HG03442 (cell line): ENCODE data around the gene PDE10A.

ENCODE experiments used
- ATAC-seq: cut with Tn5 transposase; IDR thresholded peaks from one replicate; pipeline ENCODE4 v1.9.1; 2021; ENCODE audit warnings: mild to moderate bottlenecking, moderate library complexity; ENCODE audit not compliant: unreplicated experiment

PDE10A gene

DNA sequence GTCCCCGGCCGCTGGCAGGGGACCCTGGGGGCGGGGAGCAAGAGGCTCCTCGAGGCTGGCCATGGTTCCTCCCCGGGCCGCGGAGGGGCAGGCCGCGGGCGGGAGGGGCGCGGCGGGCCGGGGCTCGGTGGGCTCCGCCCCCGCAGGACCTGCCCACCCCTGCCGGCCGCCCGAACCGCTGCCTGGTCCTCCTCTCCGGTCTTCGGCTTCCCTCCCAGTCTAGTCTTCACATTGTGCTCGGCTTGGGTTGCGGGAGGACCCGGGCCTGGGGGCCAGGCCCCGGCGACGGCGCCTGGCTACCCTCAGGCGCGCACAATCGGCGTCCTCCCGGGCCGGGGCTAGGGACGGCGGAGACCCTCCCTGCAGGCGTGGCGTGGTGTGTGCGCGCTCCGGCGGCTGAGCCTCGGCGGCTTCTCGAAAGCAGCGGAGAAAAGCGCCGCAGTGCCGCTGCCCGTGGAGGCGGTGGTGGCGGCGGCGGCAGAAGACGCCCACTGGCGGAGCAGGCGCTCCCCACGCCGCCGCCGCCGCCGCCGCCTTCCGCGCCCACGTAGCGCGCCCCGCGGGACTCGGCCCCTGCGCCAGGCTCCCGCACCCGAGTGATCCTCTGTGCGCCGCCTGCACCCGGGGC is at the start of gene PDE10A:
Gene PDE10A, minus strand, starts transcription at position 493 of the 628 bp plus-strand sequence. Its CDS starts 430 bp downstream, at position 63.
- no peak for ATAC-seq

DNA sequence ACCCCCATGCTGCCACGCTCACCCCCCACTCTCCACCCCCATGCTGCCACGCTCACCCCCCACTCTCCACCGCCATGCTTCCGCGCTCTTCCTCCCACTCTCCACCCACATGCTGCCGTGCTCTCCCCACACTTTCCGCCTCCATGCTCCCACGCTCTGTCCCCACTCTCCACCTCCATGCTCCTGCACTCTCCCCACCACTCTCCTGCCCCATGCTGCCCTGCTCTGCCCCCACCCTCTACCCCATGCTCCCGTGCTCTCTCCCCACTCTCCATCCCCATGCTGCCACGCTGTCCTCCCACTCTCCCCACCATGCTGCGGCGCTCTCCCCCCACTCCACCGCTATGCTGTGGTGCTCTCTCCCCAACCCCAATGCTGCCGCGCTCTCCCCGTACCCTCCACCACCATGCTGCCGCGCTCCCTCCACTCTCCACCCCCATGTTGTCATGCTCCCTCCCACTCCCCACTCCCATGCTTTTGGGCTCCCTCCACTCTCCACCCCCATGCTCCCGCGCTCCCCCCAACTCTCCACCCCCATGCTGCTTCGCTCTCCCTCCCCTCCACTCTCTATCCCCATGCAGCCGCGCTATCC is 46.0 kb upstream of the PDE10A start:
- no peak for ATAC-seq

DNA sequence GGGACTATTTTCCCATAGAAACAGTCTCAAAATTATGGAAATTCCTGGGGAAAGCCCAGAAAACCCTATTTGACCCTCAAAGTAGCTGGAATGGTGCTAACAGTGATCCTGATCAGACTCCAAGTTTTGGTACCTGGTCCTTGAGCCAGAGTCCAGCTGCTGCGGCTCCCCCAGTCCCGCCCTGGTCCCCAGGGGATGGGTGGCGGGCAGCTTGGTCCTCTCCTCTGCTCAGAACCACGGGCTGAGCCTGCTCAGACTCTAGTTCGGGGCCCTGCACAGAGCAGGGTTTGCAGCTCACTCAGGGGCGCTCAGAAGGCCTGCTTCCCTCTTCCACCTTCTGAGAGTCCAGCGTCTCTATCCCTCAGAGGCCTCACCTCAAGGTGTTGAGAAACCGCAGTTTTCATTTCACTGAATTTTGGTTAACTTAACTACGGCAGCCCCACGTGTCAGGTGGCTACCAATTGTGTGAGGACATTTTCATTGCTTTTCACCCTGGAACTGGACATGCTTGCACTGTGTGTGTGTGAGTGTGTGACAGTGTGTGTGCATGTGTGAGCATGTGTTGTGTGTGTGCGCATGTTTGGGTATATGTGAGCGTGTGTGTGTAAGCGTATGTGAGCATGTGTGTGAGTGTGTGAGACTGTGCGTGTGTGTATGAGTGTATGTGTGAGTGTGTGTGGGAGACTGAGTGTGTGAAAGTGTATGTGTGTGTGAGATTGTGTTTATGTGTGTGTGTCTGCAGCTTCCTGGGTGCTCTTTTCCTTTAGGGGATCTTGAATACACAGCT is 44.2 kb upstream of the PDE10A start:
- ATAC-seq, result no peak

DNA sequence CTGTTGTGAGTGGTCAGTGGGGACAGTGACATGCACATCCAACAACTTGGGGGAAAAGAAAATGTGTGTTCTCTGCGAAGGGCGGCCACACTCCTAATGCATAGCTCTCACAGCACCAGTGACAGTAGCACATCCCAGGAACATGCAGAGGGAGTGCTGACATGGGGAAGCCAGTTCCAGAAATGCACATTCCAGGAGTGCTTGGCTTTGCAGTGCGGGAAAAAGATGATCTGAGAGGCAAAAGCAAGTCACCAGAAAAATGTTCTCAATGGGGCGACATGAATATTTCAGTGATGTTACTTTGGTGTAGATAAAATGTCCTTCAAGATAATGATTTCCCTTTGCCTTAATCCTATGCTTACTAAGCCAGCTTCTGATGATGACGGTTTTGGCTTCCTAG is 42.9 kb upstream of the PDE10A start:
- ATAC-seq, result no peak

DNA sequence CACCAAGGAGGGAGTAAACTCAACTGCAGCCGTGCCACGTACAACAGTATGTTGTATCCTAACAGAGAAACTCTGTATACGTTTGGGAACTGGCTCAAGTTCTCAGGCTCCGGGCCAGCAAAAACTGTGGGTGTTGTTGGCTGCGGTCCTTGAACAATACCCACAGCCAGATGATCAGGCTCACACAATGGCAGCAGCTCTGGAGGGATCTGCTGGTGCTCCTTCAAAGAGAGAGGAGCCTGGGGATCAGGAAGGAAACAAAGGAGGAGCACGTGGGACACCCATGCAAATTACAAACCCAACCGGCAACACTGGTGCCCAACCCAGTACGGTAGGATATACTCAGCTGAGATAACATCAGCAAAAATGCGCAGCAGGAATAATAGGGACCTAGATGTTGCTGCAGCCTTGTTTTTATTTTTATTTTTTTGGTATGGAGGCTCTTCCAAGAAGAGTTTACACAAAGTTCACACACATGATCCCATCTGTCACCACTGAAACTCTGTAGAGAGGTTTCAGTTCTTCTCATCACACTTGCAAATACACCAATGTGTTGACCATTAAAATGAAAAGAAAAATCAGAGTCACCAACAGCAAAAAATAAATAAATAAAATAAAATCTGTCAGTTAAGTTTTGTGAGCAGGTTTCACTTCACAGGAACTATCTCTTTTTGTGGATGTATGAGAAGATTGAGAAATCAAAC is 41.2 kb upstream of the PDE10A start:
- ATAC-seq, result no peak

DNA sequence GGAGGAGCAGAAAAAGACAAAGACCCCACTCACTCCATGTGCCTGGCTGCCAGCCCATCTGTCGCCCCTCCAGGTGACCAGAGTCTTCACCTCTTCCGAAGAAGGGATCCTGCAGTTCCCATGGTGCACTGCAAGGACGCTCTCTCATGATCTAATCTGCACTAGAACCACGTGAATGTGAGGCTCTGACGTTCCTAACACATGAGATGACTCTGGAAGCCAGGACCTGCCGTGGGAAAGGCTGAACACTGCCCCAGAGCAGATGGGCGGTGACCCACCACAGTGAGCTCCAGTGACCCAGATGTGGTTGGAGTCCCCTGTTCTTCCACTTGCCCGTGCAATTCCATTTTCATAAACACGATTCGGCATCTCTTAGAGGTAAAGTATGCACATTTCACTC is 39.6 kb upstream of the PDE10A start:
- ATAC-seq, result no peak

DNA sequence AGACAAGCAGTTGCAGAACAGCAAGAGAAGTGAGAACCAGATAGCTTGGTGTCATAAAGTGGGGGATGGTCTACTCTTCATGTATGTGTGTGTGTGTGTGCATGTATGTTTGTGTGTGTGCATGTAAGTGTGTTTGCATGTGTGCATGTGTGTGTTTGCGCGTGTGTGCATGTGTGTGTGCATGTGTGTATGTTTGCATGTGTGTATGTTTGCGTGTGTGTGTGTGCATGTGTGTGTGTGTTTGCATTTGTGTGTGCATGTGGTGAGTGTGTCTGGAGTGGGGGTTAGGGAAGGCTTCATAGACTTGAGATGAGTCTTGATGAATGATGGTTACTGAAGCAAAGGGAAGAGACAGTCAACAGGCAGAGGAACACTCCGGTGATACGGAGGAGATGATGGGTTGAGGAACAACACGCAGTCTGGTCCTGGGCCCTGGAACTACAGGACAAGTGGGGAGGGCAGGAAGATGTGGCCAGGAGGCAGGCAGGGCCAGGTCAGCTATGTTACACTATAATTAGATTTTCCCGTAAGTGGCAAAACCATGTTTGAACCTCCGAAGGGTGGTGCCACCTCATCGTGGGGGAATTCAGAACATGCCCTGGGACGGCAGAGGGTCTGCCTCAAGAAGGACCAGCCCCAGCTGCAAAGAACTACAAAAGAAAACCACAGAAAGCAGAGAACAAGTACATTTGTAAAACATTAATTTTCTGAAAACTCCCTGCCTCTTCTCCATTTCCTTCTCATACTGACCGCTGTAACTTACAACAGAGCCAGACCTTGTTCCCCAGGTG is 38.7 kb upstream of the PDE10A start:
- ATAC-seq, result no peak

DNA sequence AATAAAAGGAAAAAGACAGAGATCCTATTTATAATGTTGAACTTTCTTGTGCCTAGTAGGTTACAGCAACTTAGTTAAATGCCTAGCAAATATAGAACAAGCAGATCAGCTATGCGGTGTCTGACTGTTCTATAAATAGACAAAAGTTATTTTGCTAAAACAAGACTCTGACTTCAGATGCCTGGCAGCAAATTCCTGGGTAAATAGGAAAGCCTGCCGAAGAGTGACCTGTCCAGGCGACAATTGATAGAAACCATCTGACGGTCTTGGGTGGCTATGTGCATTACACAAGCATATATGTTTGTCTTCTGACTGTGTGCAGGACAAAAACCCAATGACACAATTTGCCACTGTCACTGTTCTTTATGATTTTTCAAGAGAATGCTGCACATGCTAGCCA is 38.0 kb upstream of the PDE10A start:
- ATAC-seq, result no peak

DNA sequence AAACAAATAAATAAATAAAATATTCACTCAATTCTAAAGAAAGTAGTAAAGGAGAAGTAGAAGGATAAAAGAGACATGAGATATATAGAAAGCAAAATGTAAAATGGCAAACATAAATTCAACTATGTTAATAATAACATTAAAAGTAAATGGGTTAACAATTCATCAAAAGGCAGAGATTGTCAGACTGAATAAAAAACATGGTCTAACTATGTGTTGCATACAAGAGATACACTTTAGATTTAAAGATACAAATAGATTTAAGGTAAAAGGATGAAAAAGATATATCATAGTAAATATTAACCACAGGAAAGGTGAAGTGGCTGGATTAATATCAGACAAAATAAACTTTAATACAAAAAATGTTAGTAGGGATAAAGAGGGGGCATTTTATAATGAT is 35.8 kb upstream of the PDE10A start:
- ATAC-seq, result no peak

DNA sequence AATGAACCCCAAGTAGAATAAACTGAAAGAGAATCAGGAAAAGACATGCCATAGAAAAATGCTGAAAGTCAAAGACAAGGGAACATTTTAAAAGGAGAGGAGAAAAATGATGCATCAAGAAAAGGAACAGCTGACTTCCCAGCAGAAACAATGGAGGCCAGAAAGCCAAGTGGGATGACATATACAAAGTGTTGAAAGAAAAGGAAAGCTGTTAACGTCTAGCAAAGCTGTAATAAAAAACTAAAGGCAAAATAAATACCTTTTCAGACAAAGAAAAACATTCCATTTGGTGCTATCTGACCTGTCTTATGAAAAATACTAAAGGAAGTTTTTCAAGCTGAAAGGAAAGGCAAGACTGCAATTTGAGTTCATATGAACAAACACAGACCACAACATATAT is 34.1 kb upstream of the PDE10A start:
- no peak for ATAC-seq

DNA sequence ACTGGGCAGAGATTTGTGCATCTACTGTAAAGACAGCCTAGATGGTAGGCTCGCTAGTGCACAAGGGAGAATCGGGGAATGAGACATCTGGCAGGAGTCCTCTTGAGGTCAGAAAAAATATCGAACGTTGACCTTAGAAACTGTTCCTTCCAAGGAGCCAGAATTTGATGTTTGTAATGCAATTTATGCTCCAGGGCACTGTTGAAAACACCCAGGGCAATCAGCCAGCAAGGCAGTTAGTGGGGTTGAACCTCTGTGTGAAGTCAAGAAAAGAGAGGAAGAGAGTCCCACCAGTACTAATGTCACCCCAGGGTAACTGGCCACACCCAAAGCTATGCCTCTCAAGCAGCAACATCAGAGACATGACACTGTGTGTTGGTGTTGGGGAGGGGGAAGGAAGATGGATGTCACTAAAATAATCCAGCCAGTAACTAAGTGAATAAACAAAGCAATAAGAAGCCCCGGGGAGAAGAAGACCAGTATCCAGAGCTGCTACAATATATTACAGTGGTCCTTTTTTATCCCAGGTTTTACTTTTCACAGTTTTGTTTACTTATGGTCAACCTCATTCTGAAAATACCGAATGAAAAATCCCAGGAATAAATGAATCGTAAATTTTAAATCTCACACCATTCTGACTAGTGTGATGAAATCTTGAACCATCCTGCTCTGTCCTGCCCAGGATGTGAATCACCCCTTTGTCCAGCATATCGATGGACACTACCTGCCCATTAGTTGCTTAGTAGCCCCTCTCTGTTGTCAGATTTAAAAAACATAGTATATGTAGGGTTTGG is 32.9 kb upstream of the PDE10A start:
- ATAC-seq, result no peak

DNA sequence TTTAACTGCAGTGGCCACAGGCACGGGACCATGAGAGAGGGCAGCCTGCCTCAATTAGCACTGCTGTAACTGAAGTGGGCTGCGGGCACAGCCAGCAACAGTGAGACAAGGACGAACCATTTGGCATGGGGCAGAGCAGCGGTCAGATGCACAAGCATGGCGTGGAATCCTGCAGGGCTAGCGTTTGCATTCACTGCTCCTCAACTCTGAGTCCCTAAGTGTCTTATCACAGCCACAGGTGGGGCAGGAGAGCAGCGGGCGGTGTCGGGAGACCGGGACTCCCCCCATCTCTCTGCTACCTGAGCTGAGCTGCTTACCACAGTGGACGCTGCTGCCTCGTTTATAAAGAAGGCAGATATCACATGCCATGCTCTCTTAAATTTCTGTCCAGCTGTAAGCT is 31.3 kb upstream of the PDE10A start:
- ATAC-seq, result no peak

DNA sequence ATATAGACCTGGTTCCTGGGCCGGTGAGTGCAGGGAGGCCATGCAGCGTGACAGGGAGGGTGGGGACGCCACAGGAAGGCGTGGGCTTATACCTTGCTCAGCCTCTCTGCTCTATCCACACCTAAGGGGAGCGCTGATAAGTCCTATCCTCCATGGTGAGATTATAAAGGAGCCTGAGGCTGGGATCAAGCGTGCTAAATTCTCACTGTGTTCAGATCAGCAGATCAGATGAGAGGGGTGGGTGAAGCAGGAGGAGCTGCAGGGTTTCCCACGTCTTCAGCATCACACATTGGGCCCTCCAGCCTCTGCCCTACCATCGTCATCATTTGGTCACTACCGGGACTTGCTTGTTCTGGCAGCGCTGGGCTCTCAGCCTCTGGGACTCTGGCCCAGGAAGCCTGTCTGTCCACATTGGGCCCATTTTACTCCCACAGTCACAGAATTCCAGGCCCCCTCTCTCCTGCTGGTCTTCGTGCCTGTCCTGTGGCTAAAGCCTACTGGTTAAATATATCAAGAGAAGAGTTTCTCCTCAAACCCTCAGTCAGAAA is 29.1 kb upstream of the PDE10A start:
- ATAC-seq, result no peak

DNA sequence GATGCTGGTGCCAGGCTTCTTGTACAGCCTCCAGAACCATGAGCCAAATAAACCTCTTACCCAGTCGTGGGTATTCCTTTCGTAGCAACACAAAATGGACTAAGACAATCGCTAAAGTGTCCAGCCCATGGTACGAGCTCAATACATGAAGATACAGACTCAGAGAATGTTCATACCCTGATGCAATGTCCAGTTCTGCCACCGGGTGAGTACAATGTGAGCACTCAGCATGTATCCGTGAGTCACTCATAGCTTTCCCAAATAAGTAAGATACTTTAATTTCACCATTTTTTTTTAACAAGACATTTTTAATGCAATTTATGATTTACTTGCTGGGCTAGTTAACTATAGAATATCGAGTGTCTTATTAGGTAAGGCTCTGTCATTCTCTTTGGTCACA is 26.7 kb upstream of the PDE10A start:
- no peak for ATAC-seq

DNA sequence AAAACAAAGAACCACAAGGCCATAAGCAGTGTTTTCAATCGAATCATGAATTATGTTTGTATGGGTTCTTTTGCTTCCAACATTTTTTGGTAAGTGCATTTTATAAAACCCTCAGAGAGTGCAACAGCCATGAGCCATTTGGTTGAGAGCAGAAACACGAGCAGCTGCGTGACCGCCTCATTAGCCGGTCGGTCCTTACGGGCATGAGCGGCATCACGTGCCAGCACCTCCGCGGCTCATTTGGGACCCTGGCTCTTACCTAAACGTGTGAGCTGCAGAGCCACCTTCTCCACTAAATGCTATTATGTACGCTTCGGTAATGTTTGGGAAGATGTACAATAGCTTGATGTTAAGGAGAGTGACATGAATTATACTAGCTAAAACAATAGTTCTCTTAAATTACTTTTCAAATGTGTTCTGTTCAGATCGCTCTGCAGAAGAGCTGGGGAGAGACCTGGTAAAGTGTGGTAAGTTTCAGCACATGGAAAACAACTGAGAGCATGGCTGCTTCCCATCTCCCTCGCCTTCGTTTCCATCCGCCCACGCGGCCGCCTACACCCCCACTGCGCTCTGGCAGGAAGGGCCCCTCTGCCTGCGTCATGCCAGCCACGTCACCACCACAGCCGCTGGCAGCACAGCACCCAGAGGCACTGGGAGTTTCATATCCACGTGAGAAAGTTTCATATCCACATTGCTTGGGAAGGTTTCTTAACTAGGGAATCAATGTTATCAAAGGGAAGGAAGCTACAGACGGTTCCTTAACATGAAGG is 23.7 kb upstream of the PDE10A start:
- no peak for ATAC-seq

DNA sequence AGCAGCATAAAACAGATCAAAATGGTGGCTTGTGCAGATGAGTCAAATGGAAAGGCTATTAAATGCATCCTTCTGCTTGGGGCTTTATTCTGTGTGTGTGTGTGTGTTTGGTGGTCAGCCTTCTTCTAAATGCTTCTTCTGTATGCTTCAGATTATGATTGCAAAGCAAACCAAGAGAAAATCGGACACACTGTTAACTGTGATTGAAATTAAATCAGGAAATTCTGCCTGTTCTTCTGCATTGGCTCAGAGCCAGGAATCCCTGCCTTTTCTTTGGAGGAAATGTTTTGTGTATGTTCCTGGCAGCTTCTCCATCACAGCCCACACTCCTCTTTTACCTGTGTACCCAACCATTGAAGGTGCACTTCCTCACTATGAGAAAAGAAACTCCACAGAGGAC is 22.3 kb upstream of the PDE10A start:
- ATAC-seq, result no peak

DNA sequence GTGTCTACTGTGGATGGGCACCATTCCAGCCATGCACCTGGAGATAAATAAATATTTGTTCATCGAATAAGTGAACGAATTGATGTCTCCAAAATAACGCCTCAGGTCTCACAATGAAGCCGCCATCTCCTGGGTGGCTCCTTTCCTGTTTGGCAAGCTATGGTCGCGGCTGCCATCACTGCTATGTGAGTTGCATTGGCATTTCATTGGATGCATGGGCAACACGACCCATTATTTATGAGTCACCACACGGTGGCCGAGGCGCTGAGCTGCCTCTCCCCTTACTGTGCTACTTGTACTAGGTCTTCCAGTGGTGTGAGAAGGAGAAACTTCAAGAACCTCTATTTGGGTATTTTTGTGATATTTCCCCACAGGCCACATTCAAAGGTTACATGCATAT is 21.3 kb upstream of the PDE10A start:
- ATAC-seq, result no peak

DNA sequence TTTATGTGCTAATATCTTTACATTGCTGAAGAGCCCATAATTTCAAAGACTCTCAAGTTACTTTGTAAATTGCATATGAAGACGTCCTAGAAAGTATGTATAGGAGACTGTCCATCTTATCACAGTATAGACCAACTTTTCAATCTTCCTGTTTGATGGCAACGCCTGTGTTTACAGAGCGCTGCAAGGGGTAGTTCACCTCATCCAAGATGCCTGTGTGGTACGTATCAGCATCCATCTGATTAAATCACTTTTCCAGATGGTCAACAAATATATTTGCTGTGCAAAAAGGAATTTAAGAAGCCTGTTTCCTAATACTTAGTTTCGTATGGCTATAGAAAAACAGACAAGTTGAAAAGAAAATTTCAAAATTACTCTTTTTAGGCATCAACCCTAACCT is 17.9 kb upstream of the PDE10A start:
- ATAC-seq, result no peak

DNA sequence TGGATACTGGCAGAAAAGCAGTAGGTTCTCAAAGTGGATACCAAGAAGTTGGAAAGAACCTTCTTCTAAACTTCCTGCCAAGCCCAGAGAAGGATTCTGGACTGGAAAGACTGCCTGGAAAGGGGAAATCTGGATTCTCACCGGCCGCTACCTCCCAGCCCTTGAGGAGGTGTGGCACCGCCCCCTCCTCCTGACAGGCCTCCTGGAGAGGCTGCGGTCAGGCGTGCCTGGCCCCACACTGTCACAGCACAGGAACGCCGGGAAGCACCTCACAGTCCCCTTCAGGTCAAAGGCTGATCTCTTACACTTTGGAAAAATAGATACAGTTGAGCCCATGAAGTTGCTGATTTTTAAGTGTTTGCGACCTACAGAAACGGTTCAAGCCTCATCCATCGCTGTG is 16.3 kb upstream of the PDE10A start:
- no peak for ATAC-seq
